CD4-positive, alpha-beta T cell (primary cell): ENCODE measurements around the gene NCAPG2. TPM values are rescaled to one million over a fixed set of nuclear protein-coding genes. Genes with fewer than 3 reads are reported as not detected.
A peak's percentile ranks its signal among the peaks of the same experiment; 100 is the strongest.

Experiments used
- ATAC-seq: fragments of 200-7000 bp; cut with Tn5 transposase; one replicate; pipeline ENCODE4 v1.10.0; 2022; ENCODE audit warnings: mild to moderate bottlenecking; ENCODE audit not compliant: poor library complexity
- CTCF ChIA-PET: fragments of 350-600 bp; sonication (Branson Sonifier 250); formaldehyde crosslinking; loops from one replicate; lab custom pipeline; 2021; ENCODE audit warnings: antibody characterized with exemption, inconsistent platforms; lab: Charles Lee
- POLR2A ChIA-PET: fragments of 350-600 bp; sonication (Branson Sonifier 250); formaldehyde crosslinking; loops from one replicate; lab custom pipeline; 2021; ENCODE audit warnings: antibody characterized with exemption, inconsistent platforms; lab: Charles Lee
- DNase-seq, 14 experiments: peaks; one replicate each; pipeline ENCODE4 v3.0.0-alpha.2; 2013 to 2020; ENCODE audit warnings: mixed read lengths in 2 of 14
- H3K27ac ChIP-seq, 2 donors: one replicate each; pipeline versions ENCODE4 v1.5.1 to v1.7.0; 2013; ENCODE audit warnings: low read length in 2 of 2, low read depth in 1 of 2, mild to moderate bottlenecking in 1 of 2
- H3K27me3 ChIP-seq, 2 experiments: 1 replicate in 1 of 2; 2 replicates in 1 of 2; pipeline versions ENCODE4 v1.6.1 to v1.7.0; 2013; ENCODE audit warnings: low read length in 2 of 2, control low read depth in 1 of 2, mild to moderate bottlenecking in 1 of 2, moderate library complexity in 1 of 2; ENCODE audit not compliant: insufficient read depth in 2 of 2, control insufficient read depth in 1 of 2
- H3K36me3 ChIP-seq: one replicate; pipeline ENCODE4 v1.6.1; 2013; ENCODE audit warnings: low read length, control low read depth; ENCODE audit not compliant: insufficient read depth
- H3K4me1 ChIP-seq: one replicate; pipeline ENCODE4 v1.6.1; 2013; ENCODE audit warnings: low read length, control low read depth; ENCODE audit not compliant: insufficient read depth
- H3K4me3 ChIP-seq: one replicate; pipeline ENCODE4 v1.5.1; 2013; ENCODE audit warnings: mild to moderate bottlenecking, low read length, moderate library complexity
- H3K9me3 ChIP-seq, 2 experiments: 1 replicate in 1 of 2; 2 replicates in 1 of 2; pipeline versions ENCODE4 v1.6.1 to v1.7.0; 2013; ENCODE audit warnings: low read length in 2 of 2, mild to moderate bottlenecking in 2 of 2, control low read depth in 1 of 2, moderate library complexity in 1 of 2; ENCODE audit not compliant: control insufficient read depth in 1 of 2, insufficient read depth in 1 of 2
- H3K27ac Mint-ChIP-seq: one replicate; pipeline ENCODE4 v1.8.0; 2020; ENCODE audit warnings: mixed read lengths
- H3K27me3 Mint-ChIP-seq: one replicate; pipeline ENCODE4 v1.8.0; 2021; ENCODE audit warnings: mixed read lengths
- H3K36me3 Mint-ChIP-seq: one replicate; pipeline ENCODE4 v1.8.0; 2021; ENCODE audit warnings: low read depth, mixed read lengths
- H3K4me1 Mint-ChIP-seq: one replicate; pipeline ENCODE4 v1.8.0; 2021; ENCODE audit warnings: low read depth, mixed read lengths
- H3K4me3 Mint-ChIP-seq: one replicate; pipeline ENCODE4 v1.8.0; 2020; ENCODE audit warnings: mild to moderate bottlenecking, mixed read lengths
- H3K9me3 Mint-ChIP-seq: one replicate; pipeline ENCODE4 v1.8.0; 2020; ENCODE audit warnings: mixed read lengths
- CTCF ChIP-seq: fragments of 200-600 bp; IDR thresholded peaks from one replicate; pipeline ENCODE4 v1.8.0; 2022; ENCODE audit warnings: antibody characterized with exemption, mild to moderate bottlenecking
- intact Hi-C, 2 experiments: fragments of 100-400 bp; cut with DNase I in 1 of 2; cut with micrococcal nuclease in 1 of 2; formaldehyde crosslinking; loops; one replicate each; pipeline versions ENCODE4 v1.15.1 to v1.9.0; 2023 to 2025; cut with DNase I, micrococcal nuclease
- total RNA-seq, 174 experiments: library from RNA in 2 of 174; stranded (reverse) in 2 of 174; gene quantifications; one replicate each; pipeline ENCODE4 v1.2.3 and lab custom pipeline; 2021 to 2026

The NCAPG2 gene
- total RNA-seq, 2 experiments from 2014 or later = 9.9 to 11.8 TPM

DNA sequence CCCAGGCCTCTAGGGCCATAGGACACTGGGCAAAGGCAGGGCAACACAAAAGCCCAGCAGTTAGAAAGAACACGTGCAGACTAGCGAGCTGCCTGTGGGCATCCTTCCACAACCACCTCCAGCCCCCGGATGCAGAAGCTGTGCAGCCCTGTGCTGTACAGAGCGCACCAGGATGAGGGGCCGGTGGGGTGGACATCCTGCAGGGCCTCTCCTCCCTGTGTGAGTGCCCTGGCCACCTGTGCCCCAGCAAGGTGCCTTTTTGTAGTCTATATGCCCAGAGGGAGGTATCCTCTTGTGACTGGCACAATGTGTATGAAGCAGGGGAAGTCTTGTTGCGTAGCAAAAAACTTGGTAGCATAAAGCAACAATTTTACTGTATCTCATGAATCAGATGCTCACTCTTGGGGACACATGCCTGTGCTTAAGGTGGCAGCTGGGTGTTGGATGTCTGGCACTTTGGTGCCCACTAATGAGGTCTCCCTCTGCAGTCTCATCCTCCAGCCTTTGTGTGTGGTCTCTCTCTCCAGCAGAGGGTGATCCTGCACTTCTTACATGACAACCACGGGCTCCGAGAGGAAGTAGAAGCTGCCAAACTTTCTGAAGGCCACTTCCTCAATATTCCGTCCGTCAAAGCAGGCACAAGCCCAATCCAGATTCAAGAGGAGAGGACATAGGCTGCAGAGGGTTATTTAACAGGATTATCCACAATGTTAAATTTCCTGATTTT, 8.7 kb downstream of the NCAPG2 start:
- DNase-seq (peak; percentile 27 to 87 (median 48)), ATAC-seq (peak; percentile 97)
- ChIA-PET CTCF (interaction anchor here (0.6 to 2.9 kb wide), 5 partner anchors 9 to 283 kb away, joined by 3 to 35 read pairs (median 4); partner anchors contain the start of gene NCAPG2), POLR2A (interaction anchor here (0.6 to 3.1 kb wide), 4 partner anchors 9 to 283 kb away, joined by 3 to 20 read pairs (median 4); partner anchors contain the start of gene NCAPG2)
- no peak overlapping the region for H3K27ac ChIP-seq
- H3K4me3 ChIP-seq = no peak overlapping the region
- peak; percentile 76 for TF ChIP-seq CTCF
- peaks cover 10% of the 10 kb centered on the region for H3K4me1 ChIP-seq
- H3K27me3 ChIP-seq = no peaks in the 10 kb centered on the region
- intact Hi-C loops = loop anchor here (1.0 kb wide), 1 partner anchor 281 kb away; no protein-coding TSS in a partner anchor
- Mint-ChIP-seq H3K27me3 (no peaks in the 10 kb centered on the region), H3K4me1 (peaks cover 11% of the 10 kb centered on the region), H3K27ac (peak overlapping the region; percentile 35), H3K9me3 (no peaks in the 10 kb centered on the region), H3K4me3 (peak overlapping the region; percentile 46), H3K36me3 (peaks cover 1% of the 10 kb centered on the region)
- H3K9me3 ChIP-seq = no peaks in the 10 kb centered on the region
- no peaks in the 10 kb centered on the region for H3K36me3 ChIP-seq

- no peak for ATAC-seq
- Mint-ChIP-seq H3K4me3 (no peak overlapping the region), H3K27me3 (no peaks in the 10 kb centered on the region), H3K36me3 (no peaks in the 10 kb centered on the region), H3K4me1 (peaks cover 11% of the 10 kb centered on the region), H3K27ac (no peak overlapping the region), H3K9me3 (no peaks in the 10 kb centered on the region)
- peaks cover 10% of the 10 kb centered on the region for H3K4me1 ChIP-seq
- TF ChIP-seq CTCF = no peak
- CTCF ChIA-PET = interaction anchor here (2.9 kb wide), 1 partner anchor 282 kb away, joined by 35 read pairs; no protein-coding TSS in a partner anchor
- H3K4me3 ChIP-seq = no peak overlapping the region
- H3K9me3 ChIP-seq = no peaks in the 10 kb centered on the region
- H3K27me3 ChIP-seq = no peaks in the 10 kb centered on the region
- POLR2A ChIA-PET = interaction anchor here (3.1 kb wide), 1 partner anchor 282 kb away, joined by 20 read pairs; no protein-coding TSS in a partner anchor
- intact Hi-C loops = no loop called here
- H3K36me3 ChIP-seq = no peaks in the 10 kb centered on the region
- DNase-seq = no peak
- no peak overlapping the region for H3K27ac ChIP-seq
Measured at GRCh38 chr7:158695056-158695455, 9.5 kb downstream of the NCAPG2 start.

DNA sequence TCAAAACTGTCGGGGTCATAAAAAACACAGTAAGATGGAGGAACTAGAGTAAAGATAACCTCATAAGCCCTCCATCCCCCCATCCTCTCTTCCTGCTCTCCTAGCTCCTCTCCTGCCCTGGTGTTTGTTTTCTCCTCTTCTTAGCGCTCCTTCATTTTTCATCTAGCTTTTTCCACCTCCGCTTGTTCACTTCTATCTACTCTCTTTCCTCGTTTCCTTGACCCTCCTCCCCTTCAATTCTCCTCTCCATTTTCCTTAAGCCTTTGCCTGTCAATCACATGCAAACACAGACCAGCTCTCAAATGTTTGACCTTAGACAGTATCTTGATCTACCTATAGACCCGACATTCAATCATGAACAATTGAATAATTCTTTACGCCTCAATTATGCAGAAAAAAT, 10.0 kb downstream of the NCAPG2 start:
- peaks cover 11% of the 10 kb centered on the region for H3K4me1 Mint-ChIP-seq
- intact Hi-C loops = no loop called here
- no peaks in the 10 kb centered on the region for H3K36me3 Mint-ChIP-seq
- no peaks in the 10 kb centered on the region for H3K27me3 Mint-ChIP-seq
- no peak for DNase-seq
- H3K4me3 ChIP-seq = no peak overlapping the region
- no peak for TF ChIP-seq CTCF
- H3K27me3 ChIP-seq = no peaks in the 10 kb centered on the region
- H3K9me3 Mint-ChIP-seq = no peaks in the 10 kb centered on the region
- no peak for ATAC-seq
- H3K9me3 ChIP-seq = no peaks in the 10 kb centered on the region
- H3K27ac Mint-ChIP-seq = no peak overlapping the region
- H3K4me3 Mint-ChIP-seq = no peak overlapping the region
- H3K4me1 ChIP-seq = peaks cover 10% of the 10 kb centered on the region
- no peak overlapping the region for H3K27ac ChIP-seq
- ChIA-PET CTCF (interaction anchor here (2.9 kb wide), 1 partner anchor 282 kb away, joined by 35 read pairs; no protein-coding TSS in a partner anchor), POLR2A (interaction anchor here (3.1 kb wide), 1 partner anchor 282 kb away, joined by 20 read pairs; no protein-coding TSS in a partner anchor)
- H3K36me3 ChIP-seq = no peaks in the 10 kb centered on the region
